NCI-H82 treated with DMSO at 0.1 percent for 48 hours (cell line): ENCODE measurements around the gene DNAI2.
A peak's percentile ranks its signal among the peaks of the same experiment; 100 is the strongest.

Source experiments
- DNase-seq: peaks from one replicate; lab custom pipeline; 2025; ENCODE audit not compliant: unreplicated experiment; lab: John Stamatoyannopoulos, UW

The DNAI2 gene

DNA sequence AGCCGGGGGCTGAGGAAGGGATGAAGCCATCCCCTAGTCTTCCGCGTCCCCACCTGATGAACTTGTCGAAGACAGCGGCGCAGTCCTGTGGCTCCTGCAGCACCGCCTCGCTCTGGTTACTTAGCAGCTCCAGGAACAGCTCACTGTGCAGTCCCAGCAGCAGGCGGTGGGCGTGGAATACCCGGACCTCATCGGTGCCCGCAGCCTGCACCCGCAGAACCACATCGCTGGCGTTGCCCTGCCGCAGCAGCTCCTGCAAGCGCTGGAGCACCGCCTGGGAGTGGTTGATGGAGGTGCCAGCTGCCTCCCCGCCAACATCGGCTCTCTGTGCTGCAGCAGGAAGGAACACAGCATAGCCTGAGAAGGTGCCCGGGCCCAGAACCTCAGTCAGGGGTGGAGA is 85.9 kb downstream of the DNAI2 start:
- no peak for DNase-seq

DNA sequence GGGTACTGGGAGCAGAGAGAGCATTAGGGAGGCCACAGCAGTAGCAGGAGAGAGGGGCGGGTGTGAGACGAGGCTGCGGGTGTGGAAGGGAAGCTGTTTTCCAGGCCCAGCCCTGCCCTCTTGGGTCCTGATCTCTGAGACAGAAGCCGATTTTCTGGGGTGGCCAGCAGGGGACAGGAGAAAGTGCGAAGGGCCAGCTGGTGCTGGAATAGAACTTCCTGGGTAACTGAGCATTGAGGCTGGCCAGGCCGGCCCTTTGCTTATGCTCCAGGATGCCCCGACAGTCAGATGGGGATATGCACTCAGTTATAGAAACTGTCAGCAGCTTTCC is 86.8 kb downstream of the DNAI2 start:
- no peak for DNase-seq

DNA sequence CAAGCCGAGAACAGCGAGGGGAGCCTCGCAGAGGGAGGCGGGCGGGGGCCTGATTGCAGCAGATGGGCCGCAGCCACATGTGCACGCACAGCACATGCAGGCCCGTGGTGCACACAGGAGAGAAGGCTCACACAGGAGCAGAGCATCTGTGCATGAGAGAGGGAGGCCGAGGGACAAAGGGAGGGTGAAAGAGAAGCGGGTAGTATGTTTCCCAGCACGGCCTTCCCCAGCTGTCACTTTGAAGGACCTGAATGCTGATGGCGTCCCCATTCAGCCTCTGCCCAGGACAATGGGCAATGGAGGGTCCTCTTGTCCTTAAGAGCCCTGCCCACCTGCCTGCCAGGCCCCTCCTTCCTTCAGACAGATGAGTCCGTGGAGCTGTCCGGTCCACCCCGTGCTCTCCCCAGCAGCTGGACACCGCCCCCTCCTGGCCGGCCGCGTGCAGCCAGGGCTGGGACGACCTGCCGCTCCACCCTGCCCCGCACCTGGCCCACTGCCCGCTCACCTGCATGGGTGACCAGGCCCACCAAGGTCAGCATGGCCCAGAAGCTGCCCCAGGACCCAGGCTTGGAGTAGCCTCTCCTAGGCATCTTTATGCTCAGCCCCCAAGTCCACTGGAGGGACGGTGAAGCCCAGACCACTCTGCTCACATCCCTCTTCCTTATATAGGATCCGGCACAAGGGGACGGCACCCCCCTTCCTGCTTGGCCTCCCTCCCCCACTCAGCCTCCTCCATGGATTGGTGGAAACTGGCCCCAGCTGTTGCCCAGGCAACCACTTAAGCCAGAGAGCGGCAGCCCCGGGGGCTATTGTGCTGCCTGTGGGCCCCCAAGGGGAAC is 87.4 kb downstream of the DNAI2 start, which contains the start of gene BTBD17:
TSS of gene BTBD17 (minus strand) at position 639 of the 839 bp plus-strand sequence. CDS start at position 590, 49 bp downstream.
- peak; percentile 44 for DNase-seq

DNA sequence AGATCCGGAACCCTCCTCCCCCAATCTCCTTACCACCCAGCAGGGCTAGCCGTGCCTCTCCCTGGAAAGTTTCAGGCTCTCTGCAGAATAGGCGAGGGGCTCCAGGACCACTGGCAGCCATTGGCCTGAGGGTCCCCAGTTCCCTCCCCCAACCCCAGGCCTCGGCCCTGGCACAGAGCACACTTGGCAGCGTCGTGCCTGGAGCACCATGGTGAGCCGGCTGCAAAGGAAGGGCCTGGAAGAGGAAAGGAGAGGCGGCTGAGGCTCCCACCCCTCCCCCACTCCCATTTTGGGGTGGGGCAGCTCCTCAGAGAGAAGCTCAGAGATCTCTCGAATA is 88.0 kb downstream of the DNAI2 start:
- DNase-seq: no peak

DNA sequence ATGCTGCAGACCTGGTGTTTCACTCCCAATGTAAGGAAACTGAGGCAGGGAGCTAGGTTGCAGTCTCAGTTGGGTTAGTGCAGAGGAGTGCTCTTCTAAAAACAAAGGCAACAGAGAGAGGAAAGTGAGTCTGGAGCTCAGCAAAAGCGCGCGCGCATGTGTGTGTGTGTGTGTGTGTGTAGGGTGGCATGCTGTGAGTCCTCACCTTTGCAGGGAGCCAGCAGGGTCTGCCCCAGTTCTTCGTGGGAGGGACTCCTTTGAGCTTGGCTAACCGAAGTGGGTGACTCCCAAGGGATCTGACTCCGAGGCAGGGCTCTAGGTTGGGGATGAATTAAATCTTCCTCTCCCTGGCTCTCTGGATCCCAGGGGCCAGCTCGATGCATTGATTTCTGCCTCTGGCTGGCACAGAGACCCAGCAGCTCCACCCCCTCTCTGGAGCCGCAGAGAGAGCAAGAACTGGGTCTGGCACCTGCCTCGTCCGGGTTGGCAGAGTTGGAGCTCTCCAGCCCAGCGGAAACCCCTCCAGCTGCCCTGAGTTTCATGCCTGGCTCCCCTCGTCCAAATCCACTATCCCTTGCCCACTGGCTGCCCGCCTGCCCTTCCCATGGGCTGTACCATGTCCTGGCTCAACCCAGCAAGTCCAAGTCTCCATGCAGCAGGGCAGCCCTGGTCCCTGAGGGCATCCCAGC is 88.9 kb downstream of the DNAI2 start:
- DNase-seq: no peak
